ENCODE measurements around the gene DRAM2.
"Not testable (repeated sequence)": the region's sequence is repeated elsewhere in the genome, so short reads cannot be mapped to it uniquely, and the experiment has no call there.

Gene DRAM2

DNA sequence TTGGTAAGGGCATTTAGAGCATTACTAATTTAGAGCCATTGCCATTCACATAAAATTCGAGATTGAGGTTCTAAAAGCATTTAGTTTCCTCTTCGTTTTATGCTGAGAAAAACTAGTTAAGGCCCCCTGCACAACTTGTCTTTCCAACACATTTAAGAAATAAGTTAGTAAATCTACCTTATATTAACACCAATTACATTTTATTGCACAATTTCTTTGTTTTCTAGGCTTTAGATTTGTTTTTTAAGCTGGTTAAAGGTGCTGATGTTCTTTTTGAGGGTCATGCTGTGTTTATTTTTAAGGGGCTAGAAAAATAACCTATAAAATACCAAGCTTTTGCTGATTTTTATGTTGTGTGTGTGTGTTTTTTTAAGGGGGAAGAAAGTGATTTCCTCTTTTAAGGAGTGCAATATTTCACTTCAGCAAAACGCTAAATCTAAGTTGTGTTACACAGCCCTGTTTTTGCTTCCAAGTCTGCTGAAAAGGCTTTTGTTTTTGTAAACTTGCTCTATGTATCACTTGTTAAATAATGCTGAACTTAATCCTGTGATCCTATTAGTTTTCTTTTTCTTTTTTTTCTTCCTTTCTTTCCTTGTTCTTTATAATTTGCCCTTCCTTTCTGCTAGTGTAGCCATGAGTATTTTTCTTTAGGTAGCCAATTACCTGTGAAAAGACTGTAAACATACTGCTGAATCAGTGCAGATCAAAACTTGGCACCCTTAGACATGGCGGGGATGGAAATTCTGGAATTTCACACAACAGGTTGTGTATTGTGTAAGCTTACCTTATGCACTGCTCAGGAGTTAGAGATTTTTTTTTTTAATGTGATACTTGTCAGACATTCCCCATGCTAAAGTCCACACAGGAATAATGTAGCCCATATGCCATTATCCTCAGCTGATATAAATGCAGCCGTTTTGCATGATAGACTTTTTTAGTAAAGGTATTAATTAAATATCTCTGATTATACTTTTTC lies 1.6 kb upstream of the DRAM2 start:
- DNase-seq = no peak

DNA sequence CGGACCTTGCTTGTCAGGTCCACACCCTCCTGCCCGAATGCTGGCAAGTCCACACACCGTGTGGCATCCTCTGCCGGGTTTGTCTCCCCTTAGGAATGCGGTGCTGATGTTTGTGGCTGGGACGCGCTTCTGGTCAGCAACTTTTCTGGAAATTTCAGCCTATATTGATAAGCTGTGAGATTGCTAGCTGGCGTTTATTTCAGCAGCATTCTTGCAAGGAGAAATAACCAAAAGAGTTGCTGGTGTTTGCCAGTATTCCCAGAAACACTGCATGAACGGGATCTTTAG lies 731 bp upstream of the DRAM2 start:
- DNase-seq = no peak

DNA sequence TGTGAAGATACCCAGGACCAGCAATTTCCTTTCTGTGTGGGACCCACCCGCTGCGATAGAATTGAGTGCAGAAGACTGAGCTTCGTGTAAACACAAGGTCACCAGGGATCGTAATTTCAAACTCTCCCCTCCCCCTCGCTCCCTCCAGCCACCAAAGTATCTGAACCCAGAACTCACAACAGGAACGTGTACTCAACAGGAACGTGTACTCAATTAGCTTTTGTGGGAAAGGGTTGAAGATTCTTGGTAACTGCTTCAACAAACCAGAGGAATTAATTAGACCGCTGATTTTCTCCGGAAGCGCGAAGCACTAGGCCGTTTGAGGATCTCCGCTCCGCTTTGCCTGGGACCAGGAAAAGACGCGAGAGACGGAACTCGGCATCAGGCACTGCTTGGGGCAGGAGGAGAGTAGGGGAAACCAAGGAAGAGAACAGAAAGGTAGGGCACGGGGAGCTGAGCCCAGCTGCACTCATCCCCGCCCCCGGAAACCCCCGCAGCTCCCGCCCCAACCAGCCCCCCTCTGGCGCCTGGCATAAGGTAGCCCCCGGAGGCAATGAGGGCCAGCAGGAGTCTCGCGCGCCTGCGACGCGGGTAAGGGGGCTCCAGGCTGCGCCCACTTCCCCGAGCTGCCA lies 453 bp downstream of the DRAM2 start:
- DNase-seq = no peak

DNA sequence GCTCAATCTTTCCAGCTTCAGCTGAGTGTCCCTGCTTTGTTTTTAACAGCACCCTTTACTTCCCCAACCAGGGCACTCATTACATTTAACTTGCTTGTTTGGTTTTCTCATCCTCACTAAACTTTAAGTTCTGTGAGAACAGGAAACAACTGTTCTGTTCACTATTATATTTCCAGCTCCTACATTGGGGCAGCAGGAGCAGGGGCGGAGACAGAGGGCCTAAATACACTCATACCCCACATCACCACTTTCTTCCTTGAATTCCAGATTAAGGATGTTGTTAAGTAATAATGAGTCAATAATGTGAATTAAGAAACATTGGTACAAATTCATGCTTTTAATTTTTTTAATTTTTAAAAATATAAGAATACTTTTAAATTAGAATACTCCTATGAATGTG lies 6.0 kb downstream of the DRAM2 start:
- no peak for DNase-seq

DNA sequence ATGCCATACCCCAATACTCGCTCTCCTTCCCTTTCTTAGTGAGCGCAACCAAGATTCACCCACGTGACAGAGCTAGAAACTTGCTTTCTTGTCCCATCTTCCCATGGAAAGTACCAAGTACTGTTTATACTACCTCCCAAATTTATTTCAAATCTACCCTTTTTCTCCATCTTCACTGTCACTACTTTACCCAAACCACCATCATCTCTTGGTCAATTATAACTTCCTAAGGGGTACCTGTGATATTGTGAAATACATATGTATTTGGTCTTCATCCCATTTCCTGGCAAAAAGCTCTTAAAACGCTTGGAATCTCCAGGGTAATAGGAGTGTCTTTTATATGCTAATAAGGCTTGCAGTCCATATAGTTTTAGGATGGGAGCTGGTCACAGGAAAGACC lies 8.2 kb downstream of the DRAM2 start:
- no peak for DNase-seq

DNA sequence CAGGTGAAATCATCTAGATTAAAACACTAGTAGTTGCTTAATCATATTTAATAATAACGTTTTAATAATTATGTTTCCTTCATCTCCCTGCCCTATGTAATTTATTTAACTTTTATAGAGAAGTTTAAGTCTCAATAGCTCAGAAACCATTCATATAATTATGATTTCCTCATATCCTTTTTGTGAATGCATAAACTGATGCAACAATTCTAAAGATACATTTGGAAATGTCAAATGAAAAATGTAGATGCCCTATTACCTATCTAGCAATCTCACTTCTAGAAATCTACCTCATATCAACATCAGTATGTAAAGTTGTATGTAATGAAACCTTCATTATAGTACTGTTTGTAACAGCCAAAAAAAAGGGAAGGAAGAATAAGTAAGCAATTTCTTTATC lies 10.5 kb downstream of the DRAM2 start:
- no peak for DNase-seq

DNA sequence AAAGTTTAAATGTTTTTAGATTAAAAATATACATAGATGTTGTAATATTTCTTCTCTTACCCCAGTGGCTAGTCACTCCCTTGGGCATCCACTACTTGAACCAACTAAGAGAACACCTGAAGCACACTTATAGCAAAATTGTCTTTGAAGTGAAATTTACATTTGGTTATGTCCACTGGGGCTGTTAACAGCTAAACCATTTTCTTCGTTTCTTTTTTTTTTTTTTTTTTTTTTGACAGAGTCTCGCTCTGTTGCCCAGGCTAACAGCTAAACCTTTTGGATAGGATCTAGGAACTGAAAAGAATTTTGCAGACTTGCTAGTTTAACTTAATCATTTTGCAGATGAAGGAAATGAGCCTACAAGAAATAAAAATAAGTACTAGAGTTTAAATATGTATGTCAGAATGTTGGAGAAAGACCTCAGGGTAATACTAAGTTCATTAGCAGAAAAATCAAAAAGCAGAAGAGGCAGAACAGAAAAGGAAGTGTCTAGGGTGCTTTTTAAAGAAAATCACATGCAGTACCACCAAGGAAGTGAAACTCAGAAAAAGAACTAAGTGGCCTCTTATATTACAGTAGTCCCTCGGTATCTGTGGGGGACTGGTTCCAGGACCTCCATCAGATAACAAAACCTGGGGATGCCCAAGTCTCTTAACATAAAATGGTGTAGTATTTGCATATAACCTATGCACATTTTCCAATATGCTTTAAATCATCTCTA lies 11.8 kb downstream of the DRAM2 start:
- no peak for DNase-seq

DNA sequence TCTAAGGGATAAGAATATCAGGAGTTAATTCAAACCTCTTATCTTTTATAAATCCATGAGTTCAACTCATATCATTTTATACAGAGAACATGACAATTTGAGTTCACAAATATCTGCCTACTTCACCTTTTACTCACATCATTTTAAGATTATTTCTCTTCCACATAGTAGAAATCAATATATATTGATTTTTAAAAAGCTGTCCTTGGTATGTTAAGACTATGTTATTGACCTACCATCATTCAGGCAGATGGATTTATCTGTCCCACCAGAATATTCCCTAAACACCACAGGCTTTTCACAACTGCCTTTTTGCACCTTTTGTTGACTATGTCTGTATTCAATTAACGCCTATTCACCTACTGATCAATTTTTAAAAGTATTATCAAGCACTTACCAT lies 13.5 kb downstream of the DRAM2 start:
- no peak for DNase-seq

DNA sequence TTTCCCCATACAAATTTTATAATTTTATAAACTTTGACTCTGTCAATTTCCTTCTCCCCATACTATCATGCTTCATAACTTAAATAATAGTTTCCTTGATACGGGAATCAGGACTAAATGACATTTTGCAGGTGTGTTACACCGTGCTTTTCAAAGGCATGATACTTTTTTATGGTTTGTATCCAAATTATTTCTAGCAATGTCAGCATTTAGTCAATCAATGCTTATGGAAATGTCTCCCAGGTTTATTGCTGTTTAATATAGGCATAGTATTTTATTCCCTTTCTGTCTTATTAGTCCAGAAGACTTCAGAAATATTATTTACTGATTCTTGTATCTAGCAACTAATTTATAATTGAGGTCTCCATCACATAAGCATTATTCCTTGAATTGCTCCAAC lies 23.4 kb downstream of the DRAM2 start:
- no peak for DNase-seq

DNA sequence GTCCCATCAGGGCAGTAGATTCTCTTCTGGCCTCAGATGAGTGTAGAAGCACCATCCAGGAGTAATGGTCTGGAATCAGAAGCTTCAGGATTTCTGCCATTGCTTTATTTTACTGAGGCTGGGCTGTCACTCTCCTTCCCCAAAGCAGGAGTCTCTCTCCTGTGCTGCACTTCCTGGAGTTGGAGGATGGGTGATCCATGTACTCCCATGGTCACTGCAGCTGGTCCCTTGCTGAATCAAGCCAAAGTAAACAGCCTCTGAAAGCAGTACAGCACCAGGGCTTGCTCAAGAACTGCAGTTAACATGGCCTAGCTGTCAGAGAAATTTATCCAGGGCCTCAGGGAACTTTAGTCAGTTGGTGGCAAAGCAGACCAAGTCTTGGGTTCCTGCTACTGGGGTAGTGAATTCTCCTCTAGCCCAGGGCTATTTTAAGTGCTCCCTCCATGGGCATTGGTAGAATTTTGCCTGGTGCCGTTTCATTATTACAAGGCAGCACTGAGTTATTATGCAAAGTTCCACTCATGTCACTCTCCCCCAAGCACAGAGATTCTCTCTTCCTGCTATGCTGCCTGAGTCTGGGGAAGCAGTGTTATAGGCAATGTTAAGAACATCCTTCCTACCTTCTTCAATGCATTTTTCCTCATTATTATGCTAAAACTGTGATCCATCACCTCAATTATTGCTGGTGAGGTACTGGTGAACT lies 29.5 kb downstream of the DRAM2 start:
- DNase-seq = no peak

DNA sequence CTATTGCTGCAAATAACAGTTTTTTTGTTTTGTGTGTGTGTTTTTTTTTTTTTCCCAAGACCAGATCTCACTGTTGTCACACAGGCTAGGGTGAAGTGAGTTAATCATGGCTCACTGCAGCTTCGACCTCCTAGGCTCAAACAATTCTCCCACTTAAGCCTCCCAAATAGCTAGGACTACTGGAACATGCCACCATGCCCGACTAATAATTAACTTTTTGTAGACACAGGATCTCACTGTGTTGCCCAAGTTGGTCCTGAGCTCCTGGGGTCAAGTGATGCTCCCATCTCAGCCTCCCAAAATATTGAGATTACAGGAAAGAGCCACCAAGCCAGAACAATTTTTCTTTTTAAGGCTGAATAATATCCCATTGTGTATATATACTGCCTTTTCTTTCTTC lies 34.9 kb downstream of the DRAM2 start:
- no peak for DNase-seq

DNA sequence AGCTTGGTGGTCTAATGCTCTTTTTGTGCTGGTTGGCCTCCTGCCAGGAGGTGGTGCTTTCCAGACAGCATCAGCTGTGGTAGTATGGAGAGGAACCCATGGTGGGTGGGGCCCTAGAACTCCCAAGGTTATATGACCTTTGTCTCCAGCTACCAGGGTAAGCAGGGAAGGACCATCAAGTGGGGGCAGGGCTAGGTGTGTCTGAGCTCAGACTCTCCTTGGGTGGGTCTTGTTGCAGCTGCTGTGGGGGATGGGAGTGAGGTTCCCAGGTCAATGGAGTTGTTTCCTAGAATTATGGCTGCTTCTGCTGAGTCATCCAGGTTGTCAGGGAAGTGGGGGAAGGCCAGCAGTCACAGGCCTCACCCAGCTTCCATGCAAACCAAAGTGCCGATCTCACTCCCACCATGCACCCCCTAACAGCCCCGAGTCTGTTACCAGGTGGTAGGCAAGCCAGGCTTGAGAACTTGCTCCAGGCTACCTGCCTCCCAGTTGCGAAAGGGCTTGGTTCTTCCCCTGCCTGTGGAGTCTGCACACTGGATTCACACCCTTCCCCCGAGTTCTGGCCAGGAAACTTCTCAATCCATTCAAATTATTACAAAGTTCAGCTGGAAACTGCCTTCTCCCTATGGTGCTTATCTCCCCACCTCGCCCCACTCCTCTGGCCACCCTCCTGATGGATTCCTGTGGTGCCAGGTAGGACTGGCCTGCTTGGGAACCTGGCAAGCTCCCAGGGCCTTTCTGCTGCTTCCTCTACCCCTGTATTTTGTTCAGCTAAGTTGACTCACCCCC lies 37.8 kb downstream of the DRAM2 start:
- DNase-seq = no peak

DNA sequence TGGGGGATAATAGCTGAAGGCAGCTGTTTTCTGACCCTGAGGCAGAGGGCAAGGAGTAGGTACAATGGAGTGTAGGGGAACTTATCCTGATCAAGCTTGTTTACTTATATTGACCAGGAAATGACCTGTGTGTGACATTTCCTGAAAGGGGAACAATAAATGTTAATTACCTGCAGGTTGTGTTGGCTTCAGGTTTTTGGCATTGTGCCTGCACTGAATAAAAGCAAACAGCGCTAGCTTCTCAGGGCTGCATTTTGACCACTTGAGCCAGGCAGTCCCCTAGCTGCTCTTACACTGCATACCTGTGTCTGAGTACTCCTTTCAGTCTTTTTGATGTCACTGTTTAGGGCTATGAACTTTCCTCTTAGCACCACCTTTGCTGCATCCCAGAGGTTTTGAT lies 40.6 kb downstream of the DRAM2 start:
- no peak for DNase-seq

DNA sequence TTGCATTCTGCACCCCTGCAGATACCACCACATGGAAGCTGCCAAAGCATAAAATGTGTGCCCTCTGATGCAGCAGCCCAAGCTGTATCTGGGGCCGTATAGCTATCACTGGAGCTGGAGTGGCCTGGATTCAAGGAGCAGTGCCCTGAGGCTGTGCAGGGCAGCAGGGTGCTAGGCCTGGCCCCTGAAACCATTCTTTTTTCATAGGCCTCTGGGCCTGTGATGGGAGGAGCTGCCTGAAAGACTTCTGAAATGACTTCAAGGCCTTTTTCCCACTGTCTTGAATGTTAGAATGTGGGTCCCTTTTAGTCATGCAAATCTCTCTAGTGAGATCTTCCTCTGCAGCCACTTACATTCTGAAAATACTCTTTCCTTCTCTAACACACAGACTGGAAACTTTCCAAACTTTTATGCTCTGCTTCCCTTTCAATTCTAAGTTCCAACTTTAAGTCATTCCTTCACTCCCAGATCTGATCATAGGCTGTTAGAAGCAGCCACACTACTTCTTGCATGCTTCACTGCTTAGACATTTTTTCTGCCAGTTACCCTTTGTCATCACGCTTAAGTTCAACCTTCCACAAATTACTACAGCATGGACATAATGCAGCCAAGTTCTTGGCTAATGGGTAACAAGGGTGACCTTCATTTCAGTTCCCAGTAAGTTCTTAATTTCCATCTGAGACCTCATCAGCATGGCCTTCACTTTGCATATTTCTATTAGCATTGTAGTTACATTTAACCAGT lies 42.4 kb downstream of the DRAM2 start:
- no peak for DNase-seq

DNA sequence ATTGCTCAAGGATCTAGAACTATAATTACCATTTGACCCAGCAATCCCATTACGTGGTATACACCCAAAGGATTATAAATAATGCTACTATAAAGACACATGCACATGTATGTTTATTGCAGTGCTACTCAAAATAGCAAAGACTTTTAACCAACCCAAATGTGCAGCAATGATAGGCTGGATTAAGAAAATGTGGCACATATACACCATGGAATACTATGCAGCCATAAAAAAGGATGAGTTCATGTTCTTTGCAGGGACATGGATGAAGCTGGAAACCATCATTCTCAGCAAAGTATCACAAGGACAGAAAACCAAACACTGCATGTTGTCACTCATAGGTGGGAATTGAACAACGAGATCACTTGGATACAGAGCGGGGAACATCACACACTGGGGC lies 44.5 kb downstream of the DRAM2 start:
- not testable (repeated sequence) for DNase-seq

DNA sequence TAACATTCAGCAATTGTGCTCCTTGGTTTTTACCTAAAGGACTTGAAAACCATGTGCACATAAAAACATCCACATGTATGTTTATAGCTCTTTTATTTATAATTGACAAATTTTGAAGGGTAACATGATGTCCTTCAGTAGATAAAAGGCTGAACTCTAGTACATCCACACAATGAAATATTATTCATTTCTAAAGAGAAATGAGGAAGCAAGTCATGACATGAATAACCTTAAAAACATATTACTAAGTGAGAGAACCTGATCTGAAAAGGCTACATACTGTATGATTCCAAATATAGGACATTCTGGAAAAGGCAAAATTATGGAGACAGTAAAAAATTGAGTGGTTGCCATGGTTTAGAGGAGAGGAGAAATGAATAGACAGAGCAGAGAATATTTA lies 50.3 kb downstream of the DRAM2 start:
- no peak for DNase-seq

DNA sequence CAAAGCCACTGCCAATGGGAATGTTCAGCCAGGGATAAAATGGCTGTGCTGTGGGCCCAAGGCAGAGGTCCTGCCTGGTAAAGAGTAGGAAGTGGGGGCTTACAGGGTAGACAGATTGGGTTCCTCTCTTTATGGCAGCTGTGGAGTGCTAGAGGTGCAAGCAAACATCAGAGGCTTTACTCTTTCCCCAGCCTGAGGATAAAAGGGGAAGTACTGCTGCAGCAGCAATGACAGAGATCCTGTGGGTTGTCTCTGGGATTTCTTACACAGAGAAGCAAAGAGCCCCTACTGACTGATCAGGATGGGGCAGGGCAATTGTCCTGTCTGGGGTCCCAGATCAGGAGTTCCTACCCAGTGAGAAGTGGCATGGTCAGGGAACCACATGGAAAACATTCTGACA lies 54.2 kb downstream of the DRAM2 start:
- no peak for DNase-seq

DNA sequence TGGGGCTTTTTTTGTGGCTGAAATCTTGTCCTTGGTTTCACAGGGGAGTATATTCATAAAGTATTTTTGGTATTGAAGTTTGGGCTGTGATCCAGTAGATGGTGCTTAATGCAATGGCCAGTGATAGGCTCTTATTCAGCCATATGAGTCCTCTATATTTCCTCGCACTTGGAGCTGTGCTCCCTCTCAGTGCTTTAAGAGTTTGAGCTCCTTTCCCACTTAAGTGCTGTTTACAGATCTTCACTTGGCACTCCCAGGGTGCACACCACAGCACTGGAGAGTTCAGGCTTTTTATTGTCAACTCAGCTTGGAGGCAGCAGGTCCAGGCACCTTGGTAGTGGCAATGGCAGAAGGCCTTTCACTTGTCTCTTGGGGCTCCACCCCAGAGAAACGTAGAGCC lies 54.9 kb downstream of the DRAM2 start:
- no peak for DNase-seq

DNA sequence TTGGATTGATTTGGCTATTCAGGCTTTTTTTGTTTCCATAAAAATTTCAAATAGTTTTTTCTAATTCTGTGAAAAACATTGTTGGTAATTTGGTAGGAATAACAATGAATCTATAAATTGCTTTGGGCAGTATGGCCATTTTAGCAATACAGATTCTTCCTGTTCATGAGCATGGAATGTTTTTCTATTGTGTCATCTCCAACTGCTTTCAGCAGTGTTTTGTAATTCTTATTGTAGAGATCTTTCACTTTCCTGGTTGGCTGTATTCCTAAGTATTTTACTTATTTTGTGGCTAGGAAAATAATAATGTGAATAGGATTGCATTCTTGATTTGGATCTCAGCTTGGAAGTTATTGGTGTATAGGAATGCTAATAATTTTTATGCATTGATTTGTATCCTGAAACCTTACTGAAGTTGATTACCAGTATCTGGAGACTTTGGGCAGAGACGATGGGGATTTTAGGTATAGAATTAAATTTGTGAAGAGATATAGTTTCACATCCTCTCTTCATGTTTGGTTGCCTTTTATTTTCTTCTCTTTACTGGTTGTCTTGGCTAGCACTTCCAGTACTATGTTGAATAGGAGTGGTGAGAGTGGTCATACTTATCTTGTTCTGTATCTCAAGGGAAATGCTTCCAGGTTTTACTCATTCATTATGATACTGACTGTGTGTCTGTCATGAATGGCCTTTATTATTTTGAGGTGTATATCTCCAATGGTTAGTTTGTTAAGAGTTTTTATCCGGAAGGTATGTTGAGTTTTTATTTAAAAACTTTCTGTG lies 57.3 kb downstream of the DRAM2 start:
- DNase-seq = no peak

DNA sequence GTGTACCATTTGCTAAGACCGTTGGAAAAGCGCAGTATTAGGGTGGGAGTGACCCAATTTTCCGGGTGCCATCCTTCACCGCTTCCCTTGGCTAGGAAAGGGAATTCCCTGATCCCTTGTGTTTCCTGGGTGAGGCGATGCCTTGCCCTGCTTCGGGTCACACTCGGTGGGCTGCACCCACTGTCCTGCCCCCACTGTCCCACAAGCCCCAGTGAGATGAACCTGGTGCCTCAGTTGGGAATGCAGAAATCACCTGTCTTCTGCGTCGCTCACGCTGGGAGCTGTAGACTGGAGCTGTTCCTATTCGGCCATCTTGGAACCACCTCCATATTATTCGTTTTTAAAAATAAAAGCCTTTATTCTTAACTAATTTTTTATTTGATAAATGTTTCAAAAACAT lies 60.6 kb downstream of the DRAM2 start:
- DNase-seq = not testable (repeated sequence)

DNA sequence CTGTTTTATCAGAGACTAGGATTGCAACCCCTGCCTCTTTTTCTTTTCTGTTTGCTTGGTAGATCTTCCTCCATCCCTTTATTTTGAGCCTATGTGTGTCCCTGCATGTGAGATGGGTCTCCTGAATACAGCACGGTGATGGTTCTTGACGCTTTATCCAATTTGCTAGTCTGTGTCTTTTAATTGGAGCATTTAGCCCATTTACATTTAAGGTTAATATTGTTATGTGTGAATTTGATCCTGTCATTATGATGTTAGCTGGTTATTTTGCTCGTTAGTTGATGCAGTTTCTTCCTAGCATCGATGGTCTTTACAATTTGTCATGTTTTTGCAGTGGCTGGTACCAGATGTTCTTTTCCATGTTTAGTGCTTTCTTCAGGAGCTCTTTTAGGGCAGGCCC lies 62.6 kb downstream of the DRAM2 start:
- DNase-seq = not testable (repeated sequence)
